NCI-H82 (cell line): Measurements from ENCODE around the gene LGALS14.

Source experiments
- DNase-seq: peaks from one replicate; lab custom pipeline; 2025; lab: John Stamatoyannopoulos, UW

The LGALS14 gene

GRCh38 chr19:39746836-39747529 lies 42.7 kb downstream of the LGALS14 start:
- peak; percentile 10 for DNase-seq

GRCh38 chr19:39749981-39750380 lies 45.7 kb downstream of the LGALS14 start:
- no peak for DNase-seq

- no peak for DNase-seq
Observed at GRCh38 chr19:39752390-39752789, 48.1 kb downstream of the LGALS14 start.

DNA sequence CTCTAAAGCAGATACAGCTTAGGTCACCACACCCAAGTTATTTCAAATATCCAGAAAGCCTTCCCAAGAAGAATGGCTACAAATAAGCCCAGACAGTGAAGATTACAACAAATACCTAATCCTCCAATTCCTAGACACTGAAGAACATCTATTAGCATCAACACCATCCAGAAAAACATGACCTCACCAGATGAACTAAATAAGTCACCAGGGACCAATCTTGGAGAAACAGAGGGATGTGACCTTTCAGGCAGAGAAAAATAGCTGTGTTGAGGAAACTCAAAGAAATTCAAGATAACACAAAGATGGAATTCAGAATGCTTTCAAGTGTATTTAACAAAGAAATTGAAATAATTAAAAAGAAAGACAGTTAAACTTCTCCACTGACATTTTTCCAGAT lies 48.5 kb downstream of the LGALS14 start:
- no peak for DNase-seq

GRCh38 chr19:39754544-39754943 lies 50.3 kb downstream of the LGALS14 start:
- no peak for DNase-seq

GRCh38 chr19:39754971-39755370 lies 50.7 kb downstream of the LGALS14 start:
- DNase-seq = no peak
